WTC11 (cell line): ENCODE data around the gene ARHGAP25. TPM values are rescaled to one million over a fixed set of nuclear protein-coding genes. Genes with fewer than 3 reads are reported as not detected.

Experiments
- ATAC-seq: fragments of 200-7000 bp; cut with Tn5 transposase; 2 replicates; pipeline ENCODE4 v1.10.0; 2021; ENCODE audit warnings: mild to moderate bottlenecking, moderate library complexity
- CTCF ChIA-PET: fragments of 300-600 bp; sonication (Branson Sonifier 250); formaldehyde crosslinking; loops from one replicate; lab custom pipeline; 2021; ENCODE audit warnings: antibody characterized with exemption; lab: Charles Lee
- POLR2A ChIA-PET: fragments of 350-600 bp; sonication (Branson Sonifier 250); formaldehyde crosslinking; loops from one replicate; lab custom pipeline; 2021; ENCODE audit warnings: antibody characterized with exemption; lab: Charles Lee
- DNase-seq: peaks from one replicate; pipeline ENCODE4 v3.0.0; 2021; ENCODE audit warnings: low spot score
- H3K27ac Mint-ChIP-seq: 2 replicates; pipeline ENCODE4 v1.8.0; 2021; ENCODE audit warnings: mixed read lengths
- H3K27me3 Mint-ChIP-seq: 2 replicates; pipeline ENCODE4 v1.8.0; 2021; ENCODE audit warnings: low read depth, mild to moderate bottlenecking, moderate library complexity, mixed read lengths
- H3K36me3 Mint-ChIP-seq: 2 replicates; pipeline ENCODE4 v1.8.0; 2021; ENCODE audit warnings: mixed read lengths
- H3K4me1 Mint-ChIP-seq: 2 replicates; pipeline ENCODE4 v1.8.0; 2022; ENCODE audit warnings: mixed read lengths
- H3K4me3 Mint-ChIP-seq: 2 replicates; pipeline ENCODE4 v1.8.0; 2021; ENCODE audit warnings: mild to moderate bottlenecking, moderate library complexity, mixed read lengths
- H3K9me3 Mint-ChIP-seq: 2 replicates; pipeline ENCODE4 v1.8.0; 2021; ENCODE audit warnings: mixed read lengths
- AFF4 ChIP-seq: sonication (generic); formaldehyde crosslinking; IDR thresholded peaks from 2 replicates; pipeline ENCODE4 v1.8.1; 2023; ENCODE audit warnings: mild to moderate bottlenecking, missing genetic modification reagents, borderline replicate concordance
- ATF1 ChIP-seq: sonication (generic); formaldehyde crosslinking; IDR thresholded peaks from 2 replicates; pipeline ENCODE4 v1.8.1; 2023; ENCODE audit warnings: mild to moderate bottlenecking, moderate library complexity, missing genetic modification reagents
- CREB1 ChIP-seq: sonication (generic); formaldehyde crosslinking; IDR thresholded peaks from 2 replicates; pipeline ENCODE4 v1.8.0; 2023; ENCODE audit warnings: mild to moderate bottlenecking, missing genetic modification reagents
- CREM ChIP-seq: sonication (generic); formaldehyde crosslinking; IDR thresholded peaks from 2 replicates; pipeline ENCODE4 v1.8.1; 2022; ENCODE audit warnings: mild to moderate bottlenecking, missing genetic modification reagents, moderate library complexity
- E2F4 ChIP-seq: sonication (generic); formaldehyde crosslinking; IDR thresholded peaks from 2 replicates; pipeline ENCODE4 v1.8.1; 2022; ENCODE audit warnings: low read depth, mild to moderate bottlenecking, moderate library complexity, missing genetic modification reagents, borderline replicate concordance
- ELF4 ChIP-seq: sonication (generic); formaldehyde crosslinking; IDR thresholded peaks from 2 replicates; pipeline ENCODE4 v1.8.1; 2022; ENCODE audit warnings: low read depth, mild to moderate bottlenecking, moderate library complexity, missing genetic modification reagents
- EMX1 ChIP-seq: fragments of 250-450 bp; sonication (Bioruptor Pico); IDR thresholded peaks from 2 replicates; pipeline ENCODE4 v1.8.0; 2021; ENCODE audit warnings: mild to moderate bottlenecking
- GABPB1 ChIP-seq: sonication (generic); formaldehyde crosslinking; IDR thresholded peaks from 2 replicates; pipeline ENCODE4 v1.8.1; 2023; ENCODE audit warnings: mild to moderate bottlenecking, missing genetic modification reagents
- JAZF1 ChIP-seq: fragments of 250-450 bp; sonication (Bioruptor Pico); IDR thresholded peaks from 2 replicates; pipeline ENCODE4 v1.9.0; 2021; ENCODE audit warnings: moderate library complexity, mild to moderate bottlenecking, inconsistent platforms
- NFYB ChIP-seq: sonication (generic); formaldehyde crosslinking; conservative IDR thresholded peaks from 2 replicates; pipeline ENCODE4 v1.8.0; 2022; ENCODE audit warnings: low read depth, missing genetic modification reagents
- PRDM15 ChIP-seq: sonication (generic); formaldehyde crosslinking; IDR thresholded peaks from 2 replicates; pipeline ENCODE4 v1.8.0; 2022; ENCODE audit warnings: missing genetic modification reagents
- STAT6 ChIP-seq: sonication (generic); formaldehyde crosslinking; conservative IDR thresholded peaks from 2 replicates; pipeline ENCODE4 v1.8.1; 2023; ENCODE audit warnings: mild to moderate bottlenecking, low read depth, missing genetic modification reagents, moderate library complexity
- USF1 ChIP-seq: sonication (generic); formaldehyde crosslinking; IDR thresholded peaks from 2 replicates; pipeline ENCODE4 v1.8.0; 2022; ENCODE audit warnings: mild to moderate bottlenecking, missing genetic modification reagents
- ZBTB21 ChIP-seq: sonication (generic); formaldehyde crosslinking; IDR thresholded peaks from 2 replicates; pipeline ENCODE4 v1.8.1; 2023; ENCODE audit warnings: mild to moderate bottlenecking, missing genetic modification reagents, borderline replicate concordance
- ZBTB43 ChIP-seq: sonication (generic); formaldehyde crosslinking; IDR thresholded peaks from 2 replicates; pipeline ENCODE4 v1.8.1; 2023; ENCODE audit warnings: mild to moderate bottlenecking, missing genetic modification reagents
- ZNF425 ChIP-seq: fragments of 250-450 bp; sonication (Bioruptor Pico); conservative IDR thresholded peaks from 2 replicates; pipeline ENCODE4 v1.9.0; 2021; ENCODE audit warnings: mild to moderate bottlenecking
- ZNF532 ChIP-seq: fragments of 250-450 bp; sonication (Bioruptor Pico); IDR thresholded peaks from 2 replicates; pipeline ENCODE4 v1.9.0; 2021; ENCODE audit warnings: mild to moderate bottlenecking, borderline replicate concordance
- total RNA-seq: library from RNA; stranded (reverse); gene quantifications from 3 replicates; pipeline ENCODE4 v1.2.3, GENCODE V29; 2021

ARHGAP25 gene
- total RNA-seq, 1 experiment from 2014 or later, result 2.9 TPM

- no peaks in the 10 kb centered on the region for H3K36me3 Mint-ChIP-seq
- ATAC-seq (no peak), DNase-seq (no peak)
- ChIA-PET CTCF (interaction anchor here (1.1 kb wide), 1 partner anchor 62 kb away, joined by 3 read pairs; no protein-coding TSS in a partner anchor), POLR2A (no interaction called here)
- H3K27me3 Mint-ChIP-seq, result no peaks in the 10 kb centered on the region
- TF ChIP-seq STAT6 (CRISPR knock-in tag) (no peak), EMX1 (CRISPR knock-in tag) (no peak), ZBTB21 (CRISPR knock-in tag) (no peak), ZNF532 (CRISPR knock-in tag) (no peak), CREM (CRISPR knock-in tag) (no peak), CREB1 (CRISPR knock-in tag) (no peak), AFF4 (CRISPR knock-in tag) (no peak), E2F4 (CRISPR knock-in tag) (no peak), ELF4 (CRISPR knock-in tag) (no peak), ZBTB43 (CRISPR knock-in tag) (no peak), GABPB1 (CRISPR knock-in tag) (no peak), ATF1 (CRISPR knock-in tag) (no peak), PRDM15 (CRISPR knock-in tag) (no peak), ZNF425 (CRISPR knock-in tag) (no peak), USF1 (no peak), JAZF1 (no peak), NFYB (CRISPR knock-in tag) (no peak)
- H3K4me3 Mint-ChIP-seq, result no peak overlapping the region
- no peak overlapping the region for H3K27ac Mint-ChIP-seq
- H3K9me3 Mint-ChIP-seq, result no peaks in the 10 kb centered on the region
- peaks cover 20% of the 10 kb centered on the region for H3K4me1 Mint-ChIP-seq
Measured at GRCh38 chr2:68813596-68813995, 79.0 kb downstream of the ARHGAP25 start.
